GM21528 (cell line): Measurements from ENCODE around the gene ATXN1L.
"Not testable (repeated sequence)": the region's sequence is repeated elsewhere in the genome, so short reads cannot be mapped to it uniquely, and the experiment has no call there.

Source experiments
- ATAC-seq: cut with Tn5 transposase; IDR thresholded peaks from one replicate; pipeline ENCODE4 v1.9.1; 2021; ENCODE audit warnings: mild to moderate bottlenecking, moderate library complexity; ENCODE audit not compliant: unreplicated experiment, low FRiP score

ATXN1L gene

DNA sequence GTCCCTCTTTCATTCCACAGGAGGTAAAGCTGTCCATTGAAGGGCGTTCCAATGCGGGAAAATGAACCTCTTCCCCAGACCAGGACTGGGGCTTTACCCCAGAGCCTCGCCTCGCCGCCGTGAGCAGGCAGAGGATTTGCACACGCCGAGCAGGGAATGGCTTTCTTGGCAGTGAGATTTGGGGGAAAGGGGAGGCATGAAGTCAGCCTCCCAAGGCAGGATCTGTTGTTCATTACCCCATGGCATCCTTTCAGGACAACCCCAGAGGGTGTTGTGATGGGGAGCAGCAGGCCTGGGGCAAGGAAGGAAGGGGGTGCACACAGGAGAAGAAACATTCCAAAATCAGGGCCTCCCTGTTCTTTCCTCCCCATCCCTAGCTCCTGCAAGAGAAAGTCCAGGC lies 6.0 kb downstream of the ATXN1L start:
- no peak for ATAC-seq

DNA sequence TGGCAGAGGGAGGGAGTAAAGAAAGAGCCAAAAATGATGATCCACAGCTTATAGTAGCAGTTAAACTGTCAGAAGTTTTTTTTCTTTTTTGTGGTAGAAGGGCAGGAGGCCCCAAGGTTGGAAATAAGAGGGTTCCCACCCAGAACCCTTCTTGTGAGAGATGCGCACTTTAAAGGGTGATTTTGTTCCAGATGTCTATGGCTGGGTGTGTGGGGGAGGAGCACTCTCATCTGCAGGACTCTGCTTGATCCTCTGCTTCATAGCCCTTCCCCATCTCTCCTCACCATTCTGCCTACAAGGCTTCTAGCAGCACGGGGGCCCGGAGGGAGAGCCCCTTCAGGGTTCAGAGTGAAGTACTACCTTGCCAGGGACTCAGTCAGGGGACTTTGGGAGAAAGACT lies 6.4 kb downstream of the ATXN1L start:
- no peak for ATAC-seq

DNA sequence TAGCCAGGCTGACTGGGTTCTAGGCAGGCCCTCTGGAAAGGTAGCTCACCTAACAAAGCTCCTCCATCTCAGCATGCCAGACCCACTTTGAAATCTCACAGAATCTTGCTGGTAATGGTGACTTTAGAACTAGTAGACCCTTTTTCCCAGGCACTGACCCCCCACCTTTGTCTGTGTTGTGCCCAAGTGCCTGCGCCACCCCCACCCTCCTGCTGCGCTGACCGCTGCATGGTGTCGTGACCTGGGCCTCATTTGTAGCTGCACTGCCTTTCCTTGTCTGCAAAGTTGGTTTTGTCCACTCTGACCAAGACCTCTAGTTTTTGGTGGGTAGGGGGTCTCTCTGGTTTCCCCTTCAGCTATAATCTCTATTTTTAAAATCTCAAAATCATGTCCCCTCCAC lies 6.8 kb downstream of the ATXN1L start:
- ATAC-seq, result no peak

DNA sequence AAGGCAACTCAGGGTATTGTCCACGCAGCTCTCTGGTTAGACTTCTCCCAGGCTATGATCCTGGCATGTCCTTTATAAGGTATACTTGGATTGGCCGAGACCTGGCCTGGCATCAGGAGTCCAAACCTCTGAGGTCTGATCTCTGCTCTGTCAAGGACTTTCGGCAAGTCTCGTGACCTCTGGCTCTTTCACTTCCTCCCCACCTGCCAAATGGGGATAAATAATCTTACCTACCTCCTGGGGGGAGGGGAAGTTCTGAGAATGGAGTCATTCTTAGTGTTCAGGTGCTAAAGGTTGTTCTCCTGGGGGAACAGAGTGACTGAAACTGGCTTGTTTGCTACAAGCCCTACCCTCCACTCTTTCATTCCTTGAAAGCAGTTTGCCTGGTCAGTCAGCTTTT lies 7.6 kb downstream of the ATXN1L start:
- peak; percentile 59 for ATAC-seq

DNA sequence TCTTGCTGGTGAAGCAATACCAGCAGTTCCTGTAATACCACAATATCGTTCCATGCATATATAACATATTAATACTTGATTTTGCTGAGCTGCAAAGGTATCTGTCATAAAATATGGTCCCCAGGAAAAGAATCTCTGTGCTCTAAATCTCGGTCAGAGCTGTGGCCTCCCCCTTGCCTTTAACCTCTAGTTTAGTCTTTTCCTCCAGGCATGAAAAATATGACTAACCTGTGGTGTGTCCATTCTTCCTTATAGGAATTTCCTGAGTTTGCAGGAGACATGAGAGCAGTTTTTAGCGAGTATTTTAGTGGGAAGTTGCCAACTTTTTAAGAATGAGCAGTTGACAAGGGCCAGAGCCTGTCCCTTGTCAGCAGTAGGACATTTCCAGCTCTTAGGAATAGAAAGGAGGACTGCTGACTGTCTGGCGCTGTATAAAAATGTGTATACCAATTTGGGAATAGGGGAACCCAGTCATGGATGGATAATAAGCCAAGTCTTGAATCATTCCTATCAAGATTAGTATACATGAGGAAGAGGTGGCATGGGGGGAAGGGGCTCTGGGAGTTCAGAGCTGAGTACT lies 8.7 kb downstream of the ATXN1L start:
- no peak for ATAC-seq

DNA sequence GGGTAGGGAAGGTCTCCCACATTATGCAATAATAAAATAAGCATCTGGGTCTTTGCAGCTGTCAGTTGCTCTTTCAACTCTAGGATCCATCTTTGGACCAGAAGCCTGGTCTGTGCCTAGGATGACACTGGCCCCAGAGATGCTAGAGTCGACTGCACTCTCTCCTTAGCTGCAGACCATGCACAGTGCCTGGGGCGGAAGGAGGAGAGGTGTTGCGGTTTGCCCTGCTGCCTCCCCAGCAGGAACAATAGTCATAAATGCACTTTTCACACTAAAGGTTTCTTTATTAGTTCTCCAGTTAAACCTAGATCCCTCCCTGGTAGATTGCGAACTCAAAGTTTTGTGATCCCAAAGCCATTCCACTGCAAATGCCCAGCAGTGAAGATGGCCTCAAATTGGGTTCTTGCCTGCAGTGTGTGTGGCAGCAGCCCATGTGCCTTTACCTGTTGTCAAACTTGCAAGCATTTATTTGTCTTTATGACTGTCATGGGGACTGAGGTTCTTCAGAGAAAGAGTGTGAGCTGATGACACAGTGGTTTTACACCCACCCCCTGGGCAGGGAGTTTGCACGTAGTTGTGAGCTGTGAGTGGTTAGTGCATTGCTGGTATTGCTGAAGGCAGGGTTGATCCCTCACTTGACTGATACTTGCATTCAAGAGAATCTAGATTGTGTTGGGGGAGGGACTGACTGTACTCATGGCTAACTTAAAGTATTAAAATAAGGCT lies 10.3 kb downstream of the ATXN1L start:
- ATAC-seq, result no peak

DNA sequence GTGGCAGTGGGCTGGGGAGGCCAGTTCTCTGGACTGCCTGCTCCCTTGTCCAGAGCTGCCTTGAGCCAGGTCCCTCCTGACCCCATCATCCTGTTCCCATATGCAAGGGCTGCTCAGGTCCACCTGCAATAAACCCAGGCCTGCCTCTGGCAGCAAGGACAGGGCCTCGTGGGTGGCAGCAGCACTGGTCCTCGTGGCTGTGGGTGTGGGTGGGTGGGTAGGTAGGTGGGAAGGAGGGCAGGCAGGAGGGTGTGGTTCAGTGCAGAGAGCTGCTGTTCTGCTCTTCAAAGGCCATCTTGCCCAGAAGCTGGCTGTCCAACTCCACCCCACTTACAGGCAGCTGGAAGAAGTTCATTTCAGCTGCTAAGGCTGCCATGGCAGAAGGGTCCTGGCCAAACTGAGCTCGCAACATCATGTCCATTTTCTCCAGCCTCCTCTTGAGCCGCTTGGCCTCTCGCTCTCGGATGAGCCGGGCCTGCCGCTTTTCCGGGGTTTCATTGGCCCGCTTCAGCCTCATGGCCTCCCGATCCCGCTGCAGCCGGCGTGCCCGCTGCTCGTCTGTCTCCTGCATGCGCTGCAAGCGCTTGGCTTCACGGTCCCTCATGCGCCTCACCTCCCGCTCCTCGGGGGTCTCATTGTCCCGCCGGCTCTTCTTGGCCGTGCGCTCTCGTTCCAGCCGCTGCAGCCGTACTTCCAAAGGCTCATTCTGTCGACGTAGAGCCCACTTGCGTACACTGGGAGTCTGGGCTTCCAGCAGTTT lies 14.2 kb downstream of the ATXN1L start:
- no peak for ATAC-seq

DNA sequence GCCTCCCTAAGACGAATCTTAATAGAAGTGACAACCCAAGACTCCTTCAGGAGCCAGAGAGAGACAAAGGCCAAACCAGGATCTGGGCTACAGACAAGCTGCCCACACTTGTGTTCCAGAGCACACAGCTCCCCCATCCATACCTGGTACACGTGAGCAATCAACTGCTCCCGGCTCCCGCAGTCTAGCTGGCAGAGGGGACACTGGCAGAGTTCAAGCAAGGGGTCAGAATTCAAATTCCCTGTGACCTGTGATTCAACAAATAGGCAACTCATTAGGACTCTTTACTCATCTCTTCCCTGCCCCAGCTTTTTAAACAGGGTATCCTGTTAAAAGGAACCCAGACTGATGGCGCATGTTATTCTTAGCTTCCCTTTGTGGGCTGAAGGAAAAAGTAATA lies 18.2 kb downstream of the ATXN1L start:
- ATAC-seq, result no peak

DNA sequence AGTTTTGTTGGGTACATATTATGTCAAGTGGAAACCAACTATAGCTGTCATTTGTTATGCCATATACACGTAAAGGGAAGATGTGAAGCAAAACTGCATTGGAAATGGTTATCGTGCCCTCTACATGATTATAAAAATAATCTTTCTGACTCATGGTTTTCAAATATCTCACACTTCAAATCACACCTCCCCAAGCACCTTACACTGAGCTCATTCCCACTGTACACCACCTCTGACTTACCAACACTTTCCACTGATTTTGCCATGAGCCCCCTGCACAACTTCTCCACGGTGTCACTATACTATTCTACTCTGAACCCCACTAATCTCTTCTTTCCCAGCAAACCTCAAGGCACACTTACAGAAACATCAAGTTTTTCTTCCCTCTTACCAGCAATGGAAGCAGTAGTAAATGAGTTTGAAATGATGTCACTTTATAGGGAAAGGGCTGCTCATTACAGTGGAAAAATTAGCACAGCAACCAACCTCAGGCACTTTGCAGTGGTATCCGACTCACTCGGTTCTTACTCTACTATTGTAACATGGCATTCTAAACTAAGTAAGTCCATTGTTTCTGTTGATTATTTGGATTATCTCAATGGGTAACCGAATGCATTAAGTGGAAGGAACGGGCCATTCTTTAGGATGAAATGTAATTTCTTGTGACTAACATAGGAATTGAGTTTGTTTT lies 19.5 kb downstream of the ATXN1L start:
- no peak for ATAC-seq

DNA sequence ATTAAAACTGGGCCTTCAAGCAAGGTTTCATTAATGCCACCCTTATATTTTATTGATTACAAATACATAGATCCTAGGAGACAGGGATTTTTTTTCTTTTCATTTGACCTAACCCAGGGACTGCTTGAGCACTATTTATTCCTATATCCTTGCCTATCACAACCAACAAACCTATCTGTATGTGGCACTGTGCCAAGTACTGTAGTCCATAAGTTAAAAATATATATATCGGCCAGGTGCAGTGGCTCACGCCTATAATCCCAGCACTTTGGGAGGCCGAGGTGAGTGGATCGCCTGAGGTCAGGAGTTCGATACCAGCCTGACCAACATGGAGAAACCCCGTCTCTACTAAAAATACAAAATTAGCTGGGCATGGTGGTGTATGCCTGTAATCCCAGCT lies 21.4 kb downstream of the ATXN1L start:
- ATAC-seq, result not testable (repeated sequence)

DNA sequence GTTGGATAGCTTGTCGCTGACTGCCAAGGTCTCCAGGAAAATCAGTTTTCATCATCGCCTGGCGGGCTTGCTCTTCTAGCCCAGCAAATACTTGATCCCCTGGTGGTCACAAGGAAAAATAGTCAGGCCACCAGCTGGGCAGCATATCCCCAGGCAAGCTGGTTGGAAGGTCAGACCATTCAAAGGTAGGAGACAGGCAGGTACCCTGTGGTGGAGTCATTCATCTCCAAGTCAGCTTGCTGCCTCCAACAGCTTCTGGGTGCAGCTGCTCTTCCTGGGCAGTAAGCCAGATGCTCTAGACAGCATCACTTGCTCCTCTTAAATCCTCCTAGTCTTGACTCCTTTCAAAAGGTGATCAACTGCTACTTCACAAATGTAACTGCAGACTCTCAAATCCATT lies 22.2 kb downstream of the ATXN1L start:
- no peak for ATAC-seq

DNA sequence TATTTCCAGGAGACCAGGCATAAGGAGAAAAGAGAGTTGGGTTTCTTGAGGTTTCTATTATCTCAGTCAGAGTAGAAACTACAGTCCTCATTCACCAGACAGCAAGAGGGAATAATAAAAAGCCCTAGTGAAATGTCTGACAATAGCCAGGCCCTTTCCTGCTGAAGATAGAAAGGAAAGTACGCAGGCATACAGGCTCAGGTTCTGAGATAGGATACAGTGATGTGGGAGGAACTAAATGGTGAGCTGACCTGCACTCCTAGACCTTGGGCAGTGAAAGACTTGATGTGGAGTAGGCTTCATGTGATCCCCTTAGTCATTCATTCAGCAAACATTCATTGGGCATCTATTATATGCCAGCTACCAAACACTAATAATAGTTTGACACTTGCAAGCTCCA lies 23.3 kb downstream of the ATXN1L start:
- no peak for ATAC-seq

DNA sequence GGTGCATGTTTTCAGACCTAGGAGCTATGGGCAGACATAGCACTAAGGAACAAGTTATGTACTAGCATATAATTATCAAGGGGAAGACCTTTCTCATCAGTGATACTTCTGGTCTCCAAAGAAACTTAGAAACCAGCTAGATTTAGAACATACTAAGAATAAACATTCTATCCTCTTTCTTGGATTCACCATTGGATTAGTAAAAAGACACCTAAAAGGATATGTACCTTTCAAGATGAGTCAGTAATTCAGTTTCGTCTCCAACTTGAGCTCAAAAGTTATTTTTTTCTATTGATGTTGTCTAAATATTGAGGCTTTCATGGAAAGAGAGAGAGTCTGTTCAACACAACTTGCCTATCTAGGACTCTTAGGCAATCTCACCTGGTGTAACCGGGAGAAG lies 25.0 kb downstream of the ATXN1L start:
- ATAC-seq, result no peak

DNA sequence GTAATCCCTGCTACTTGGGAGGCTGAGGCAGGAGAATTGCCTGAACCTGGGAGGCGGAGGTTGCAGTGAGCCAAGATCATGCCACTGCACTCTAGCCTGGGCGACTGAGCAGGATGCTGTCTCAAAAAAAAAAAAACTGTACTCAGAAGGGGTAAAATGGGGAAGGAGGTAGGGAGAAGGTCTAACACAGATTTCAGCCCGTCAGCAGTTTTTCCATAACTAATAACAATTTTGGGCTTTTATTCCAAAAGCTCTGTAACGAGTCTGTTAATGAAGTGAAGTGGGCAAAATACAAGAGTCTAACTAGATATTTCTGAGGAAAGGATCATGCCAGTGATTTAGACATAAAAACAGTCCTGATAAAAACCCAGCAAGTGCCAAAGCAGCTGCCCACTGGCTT lies 27.4 kb downstream of the ATXN1L start:
- no peak for ATAC-seq

DNA sequence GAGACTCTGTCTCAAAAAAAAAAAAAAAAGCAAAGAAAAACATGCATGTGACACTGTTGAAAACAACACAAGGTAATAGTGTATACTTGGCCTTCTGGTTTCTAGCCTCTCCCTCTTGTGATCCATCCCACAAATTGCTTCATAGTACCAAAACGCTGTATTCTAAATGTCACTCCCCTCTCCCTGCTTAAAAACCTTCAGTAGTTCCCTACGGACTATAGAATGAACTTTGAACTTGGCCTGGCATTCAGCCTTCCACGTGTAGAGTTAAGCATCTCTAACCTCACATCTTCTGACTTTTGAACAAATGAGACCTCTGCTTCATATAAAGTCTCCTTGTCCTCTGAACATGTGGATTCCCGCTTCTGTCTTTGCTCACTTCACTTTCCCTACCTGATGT lies 33.1 kb downstream of the ATXN1L start:
- ATAC-seq, result no peak

DNA sequence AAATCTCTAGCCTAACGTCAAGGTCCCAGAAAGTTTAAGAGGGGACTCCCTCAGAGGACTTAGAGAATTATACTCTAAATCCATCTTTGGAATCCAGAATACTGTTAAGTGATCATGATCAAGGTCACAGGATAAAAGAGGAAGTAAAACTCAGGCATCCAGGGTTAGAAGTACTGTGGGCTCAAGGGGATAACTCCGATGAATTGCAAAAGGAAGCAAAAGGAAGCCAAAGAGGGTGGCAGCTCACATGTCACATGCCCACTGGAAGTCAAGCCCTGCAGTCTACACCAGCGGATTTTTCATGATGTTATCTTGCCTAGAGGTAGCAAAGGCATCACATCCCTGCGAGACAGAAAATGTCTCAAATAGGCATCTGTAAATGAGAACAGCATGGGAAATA lies 34.4 kb downstream of the ATXN1L start:
- no peak for ATAC-seq

DNA sequence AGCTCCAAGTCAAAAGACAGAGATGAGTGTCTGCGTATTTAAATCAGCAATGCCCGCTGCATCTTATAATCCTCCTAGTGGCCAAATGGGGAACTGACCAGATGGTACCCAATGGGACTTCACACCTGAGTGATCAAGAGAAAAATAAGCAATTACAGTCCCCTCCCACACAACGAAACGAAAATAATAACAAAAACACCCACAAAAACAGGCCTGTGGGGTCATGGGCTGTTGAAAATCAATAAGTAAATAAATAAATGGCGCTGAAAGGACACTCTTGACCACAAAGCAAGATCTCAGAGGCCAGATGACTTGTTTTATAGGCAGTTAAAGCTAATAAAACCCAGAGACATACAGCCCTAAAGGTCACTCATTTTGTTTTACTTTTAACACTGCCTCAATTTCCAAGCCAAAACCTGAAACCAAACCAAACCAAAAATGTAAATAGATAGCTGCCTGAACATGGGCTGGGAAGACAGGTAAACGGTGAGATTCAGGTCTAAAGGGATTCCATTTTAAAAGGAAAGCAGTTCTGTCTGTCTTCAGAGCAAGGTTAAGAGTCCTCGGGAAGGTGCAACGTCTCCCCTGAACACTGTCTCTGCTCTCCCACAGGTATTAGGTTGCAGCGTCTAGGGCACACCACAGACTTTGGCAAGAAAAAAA lies 36.9 kb downstream of the ATXN1L start:
- peak; percentile 34 for ATAC-seq

DNA sequence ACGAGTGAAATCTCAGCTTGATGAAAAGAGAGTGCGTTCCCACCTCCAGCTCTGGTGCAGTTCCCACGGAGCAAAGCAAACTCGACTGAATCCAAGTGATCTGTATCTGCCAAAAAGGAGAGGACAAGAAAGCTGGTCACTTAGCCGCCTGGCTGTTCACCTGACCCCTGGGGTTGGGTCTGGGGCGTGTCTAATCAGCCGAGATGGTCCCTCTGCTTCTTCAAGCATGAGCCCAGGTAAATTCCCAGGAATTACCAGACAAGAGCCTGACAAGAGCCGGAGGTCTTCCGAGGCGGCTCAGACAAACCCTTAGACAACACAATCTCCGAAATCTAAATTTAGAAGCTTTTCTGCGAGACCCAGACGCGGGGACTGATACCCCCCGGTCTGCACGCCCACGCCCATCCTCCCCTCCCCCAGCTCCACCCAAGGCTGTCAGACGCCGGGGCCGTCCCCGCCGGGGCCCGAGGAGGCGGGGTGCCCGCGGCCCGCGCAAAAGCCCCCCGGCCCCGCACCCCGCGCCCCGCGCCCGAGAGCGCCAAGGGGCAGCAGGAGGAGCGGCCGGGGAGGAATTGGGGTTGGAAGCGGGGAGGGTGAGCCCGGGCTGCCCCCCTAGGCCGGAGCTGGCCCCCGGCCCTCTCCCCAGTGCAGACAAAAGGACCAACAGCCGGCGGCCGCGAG lies 37.5 kb downstream of the ATXN1L start:
- peak; percentile 41 for ATAC-seq

DNA sequence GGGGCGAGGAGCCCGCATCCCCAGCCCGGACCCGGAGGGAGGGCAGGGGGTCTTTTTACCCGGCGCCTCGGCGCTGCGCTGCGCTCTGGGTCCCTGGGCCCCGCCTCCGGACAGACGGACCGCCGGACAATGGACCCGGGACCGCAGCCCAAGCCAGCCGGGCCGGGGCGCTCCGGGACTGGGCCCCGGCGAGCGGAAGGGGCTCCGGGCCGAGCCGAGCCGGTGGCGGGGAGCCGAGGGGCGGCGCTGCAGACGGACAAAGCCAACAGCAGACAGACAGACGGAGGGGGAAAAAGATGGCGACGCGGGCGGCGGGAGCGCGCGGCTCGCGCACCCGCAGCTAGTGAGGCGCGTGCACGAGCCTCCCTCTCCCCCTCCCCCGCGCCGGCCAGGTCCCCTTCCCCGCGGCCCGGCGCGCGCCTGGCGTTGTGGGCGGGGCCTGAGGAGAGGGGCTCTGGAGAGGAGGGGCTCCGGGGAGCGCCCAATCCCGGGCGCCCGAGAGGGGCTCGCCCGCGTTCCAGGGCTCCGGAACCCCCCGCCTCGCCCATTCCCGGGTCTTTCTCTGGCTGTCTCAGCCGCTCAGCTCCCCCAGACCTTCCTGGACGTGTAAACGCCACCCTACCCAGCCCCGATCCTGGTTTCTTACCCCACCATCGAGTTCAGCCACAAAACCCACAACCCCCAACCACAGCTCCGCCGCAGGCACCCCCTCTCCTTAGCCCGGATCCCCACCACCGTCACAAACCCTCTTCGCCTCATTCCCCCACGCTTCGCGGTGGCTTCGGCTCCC lies 38.3 kb downstream of the ATXN1L start, which contains the start of gene ZNF821:
Gene ZNF821 (minus strand): TSS at position 334 of the 790 bp plus-strand sequence. CDS start 4,236 bp downstream, outside the sequence.
- peak; percentile 59 for ATAC-seq
